IPS-20b (cell line): ENCODE results near the gene KRTCAP2.
A peak's percentile ranks its signal among the peaks of the same experiment; 100 is the strongest.

Experiments
- H3K27ac ChIP-seq: one replicate; pipeline ENCODE4 v1.5.1; 2013; ENCODE audit warnings: low read length
- H3K27me3 ChIP-seq: 2 replicates; pipeline ENCODE4 v1.6.1; 2013; ENCODE audit warnings: mild to moderate bottlenecking, low read length, inconsistent platforms; ENCODE audit not compliant: insufficient read depth
- H3K36me3 ChIP-seq: 2 replicates; pipeline ENCODE4 v1.6.1; 2013; ENCODE audit warnings: low read depth, mild to moderate bottlenecking, inconsistent platforms, low read length, moderate library complexity; ENCODE audit not compliant: insufficient read depth
- H3K4me1 ChIP-seq: 2 replicates; pipeline ENCODE4 v1.6.1; 2013; ENCODE audit warnings: mild to moderate bottlenecking, control low read depth, inconsistent platforms, low read length, moderate library complexity; ENCODE audit not compliant: insufficient read depth
- H3K4me3 ChIP-seq: 2 replicates; pipeline ENCODE4 v1.5.1; 2013; ENCODE audit warnings: mild to moderate bottlenecking, low read length, inconsistent platforms
- H3K9ac ChIP-seq: 2 replicates; pipeline ENCODE4 v1.6.1; 2013; ENCODE audit warnings: low read depth, mild to moderate bottlenecking, inconsistent platforms, low read length, moderate library complexity
- H3K9me3 ChIP-seq: 2 replicates; pipeline ENCODE4 v1.6.1; 2013; ENCODE audit warnings: mild to moderate bottlenecking, low read depth, low read length, inconsistent platforms; ENCODE audit not compliant: insufficient read depth

The KRTCAP2 gene

GRCh38 chr1:155133799-155134281 is 39.3 kb downstream of the KRTCAP2 start:
- Histone ChIP-seq H3K4me1 (peaks cover 17% of the 10 kb centered on the region), H3K9me3 (no peaks in the 10 kb centered on the region)

DNA sequence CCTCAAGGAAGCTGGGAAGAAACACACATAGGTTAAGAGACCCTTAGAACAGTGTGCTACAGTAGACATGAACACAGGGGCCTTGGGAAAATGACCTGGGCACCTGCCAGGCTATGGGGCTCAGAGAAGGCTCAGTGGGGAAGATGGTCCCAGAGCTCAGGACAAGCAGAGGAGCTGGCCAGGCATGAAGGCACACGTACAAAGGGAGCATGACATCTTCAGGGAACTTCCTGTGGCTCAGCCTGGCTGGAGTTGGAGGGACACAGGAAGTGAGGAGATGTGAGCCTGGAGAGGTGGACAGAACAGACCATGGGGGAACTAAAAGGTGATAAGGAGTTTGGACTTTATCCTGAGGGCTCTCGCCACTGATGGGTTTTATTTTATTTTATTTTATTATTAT is 41.2 kb downstream of the KRTCAP2 start:
- no peak overlapping the region for H3K4me3 ChIP-seq
- H3K36me3 ChIP-seq = peaks cover 6% of the 10 kb centered on the region
- H3K9ac ChIP-seq = no peak overlapping the region
- peaks cover 49% of the 10 kb centered on the region for H3K27me3 ChIP-seq
- no peak overlapping the region for H3K27ac ChIP-seq
- H3K4me1 ChIP-seq = peaks cover 28% of the 10 kb centered on the region
- no peaks in the 10 kb centered on the region for H3K9me3 ChIP-seq

More at GRCh38 chr1:155133799-155134281, 39.3 kb downstream of the KRTCAP2 start:
- no peak overlapping the region for H3K27ac ChIP-seq
- peaks cover 14% of the 10 kb centered on the region for H3K36me3 ChIP-seq
- no peak overlapping the region for H3K4me3 ChIP-seq
- H3K27me3 ChIP-seq = peaks cover 29% of the 10 kb centered on the region
- no peak overlapping the region for H3K9ac ChIP-seq

GRCh38 chr1:155131285-155131684 is 41.8 kb downstream of the KRTCAP2 start:
- Histone ChIP-seq H3K4me1 (peaks cover 30% of the 10 kb centered on the region), H3K4me3 (no peak overlapping the region), H3K27ac (no peak overlapping the region), H3K9ac (no peak overlapping the region), H3K36me3 (peaks cover 6% of the 10 kb centered on the region), H3K27me3 (peaks cover 55% of the 10 kb centered on the region), H3K9me3 (no peaks in the 10 kb centered on the region)

- peak overlapping the region; percentile 63; the same call in 1 of the 2 replicates for H3K4me3 ChIP-seq
- H3K9me3 ChIP-seq = no peaks in the 10 kb centered on the region
- peaks cover 6% of the 10 kb centered on the region for H3K36me3 ChIP-seq
- peaks cover 63% of the 10 kb centered on the region for H3K27me3 ChIP-seq
- peaks cover 30% of the 10 kb centered on the region for H3K4me1 ChIP-seq
- H3K27ac ChIP-seq = no peak overlapping the region
- peak overlapping the region; percentile 58; the same call in 1 of the 2 replicates for H3K9ac ChIP-seq
These were observed 42.7 kb downstream of the KRTCAP2 start for GRCh38 chr1:155130272-155131006.

DNA sequence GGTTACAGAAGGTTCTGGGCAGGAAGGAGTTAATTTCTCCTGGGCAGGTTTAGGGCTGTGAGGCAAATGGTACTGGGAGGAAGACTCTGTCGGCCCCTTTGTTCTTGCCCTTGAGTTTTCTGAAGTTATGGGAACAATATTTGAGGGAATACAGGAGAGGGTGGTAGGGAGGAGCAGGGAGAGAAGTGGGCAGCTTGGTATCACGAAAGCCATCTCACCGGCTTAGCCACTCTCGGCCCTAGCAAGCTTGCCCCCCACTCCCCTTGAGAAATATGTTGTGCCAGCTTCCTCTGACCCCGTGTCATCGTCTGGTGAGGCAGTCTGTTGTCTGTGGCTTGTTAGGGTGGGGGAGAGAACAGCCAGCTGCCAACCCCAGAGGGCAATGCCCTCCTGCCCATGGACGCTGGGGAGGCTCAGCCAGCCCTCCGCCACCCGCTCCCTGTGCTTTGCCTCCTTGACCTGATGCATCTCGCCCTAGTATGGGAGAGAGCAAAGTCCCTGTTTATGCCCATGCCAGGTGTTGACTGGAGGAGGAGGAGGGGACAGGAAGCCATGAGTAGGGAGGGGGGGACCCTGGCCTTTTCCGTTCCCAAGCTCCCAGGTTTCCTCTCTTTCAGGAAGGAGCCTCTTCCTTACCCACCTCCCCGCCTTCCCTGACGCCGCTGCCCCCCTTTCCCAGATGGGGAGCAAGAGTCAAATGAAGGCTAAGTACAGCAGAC is 44.2 kb downstream of the KRTCAP2 start:
- H3K27me3 ChIP-seq = peaks cover 79% of the 10 kb centered on the region
- no peak overlapping the region for H3K27ac ChIP-seq

DNA sequence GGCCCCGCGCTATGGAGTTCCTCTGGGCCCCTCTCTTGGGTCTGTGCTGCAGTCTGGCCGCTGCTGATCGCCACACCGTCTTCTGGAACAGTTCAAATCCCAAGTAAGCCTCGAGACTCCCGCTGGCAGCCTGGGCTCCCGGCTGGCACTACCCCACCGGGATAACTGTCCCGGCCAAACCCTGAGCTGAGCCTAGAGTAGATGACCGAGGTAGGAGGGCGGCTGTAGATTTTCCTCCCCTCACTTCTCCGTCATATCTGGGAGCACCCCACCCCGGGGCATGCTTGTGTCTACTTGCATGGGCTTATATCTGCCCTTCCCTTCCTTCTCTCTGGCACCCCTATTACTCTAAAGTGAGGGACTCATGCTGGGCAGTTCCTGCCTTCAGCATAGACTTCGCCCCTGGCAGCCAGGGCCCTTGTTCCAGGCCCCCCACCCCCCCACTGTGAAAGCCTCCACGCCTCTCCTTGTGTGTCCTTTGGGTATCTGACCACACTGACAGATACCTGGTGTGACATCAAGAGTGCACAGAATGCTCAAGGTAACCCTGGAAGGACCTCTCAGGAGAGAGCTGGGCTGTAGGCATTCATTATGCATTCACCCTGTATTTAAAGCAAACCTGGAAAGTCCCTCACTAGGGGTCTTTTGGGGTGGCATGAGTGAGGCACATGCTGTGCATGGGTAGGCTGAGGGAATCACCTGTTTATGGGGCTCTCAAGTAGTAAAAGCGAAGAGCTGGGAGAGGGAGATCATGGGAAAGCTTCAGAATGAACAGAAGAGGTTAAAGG is 44.9 kb downstream of the KRTCAP2 start:
- no peak overlapping the region for H3K27ac ChIP-seq
- peak overlapping the region; percentile 63 for H3K4me3 ChIP-seq
- H3K4me1 ChIP-seq = peaks cover 39% of the 10 kb centered on the region
- no peaks in the 10 kb centered on the region for H3K9me3 ChIP-seq
- peaks cover 6% of the 10 kb centered on the region for H3K36me3 ChIP-seq
- peaks cover 84% of the 10 kb centered on the region for H3K27me3 ChIP-seq
- no peak overlapping the region for H3K9ac ChIP-seq

More for the DNA sequence above, 44.2 kb downstream of the KRTCAP2 start:
- Histone ChIP-seq H3K4me1 (peaks cover 39% of the 10 kb centered on the region), H3K36me3 (peaks cover 6% of the 10 kb centered on the region), H3K9ac (peak overlapping the region; percentile 36; the same call in 1 of the 2 replicates), H3K4me3 (peak overlapping the region; percentile 63), H3K9me3 (no peaks in the 10 kb centered on the region)

DNA sequence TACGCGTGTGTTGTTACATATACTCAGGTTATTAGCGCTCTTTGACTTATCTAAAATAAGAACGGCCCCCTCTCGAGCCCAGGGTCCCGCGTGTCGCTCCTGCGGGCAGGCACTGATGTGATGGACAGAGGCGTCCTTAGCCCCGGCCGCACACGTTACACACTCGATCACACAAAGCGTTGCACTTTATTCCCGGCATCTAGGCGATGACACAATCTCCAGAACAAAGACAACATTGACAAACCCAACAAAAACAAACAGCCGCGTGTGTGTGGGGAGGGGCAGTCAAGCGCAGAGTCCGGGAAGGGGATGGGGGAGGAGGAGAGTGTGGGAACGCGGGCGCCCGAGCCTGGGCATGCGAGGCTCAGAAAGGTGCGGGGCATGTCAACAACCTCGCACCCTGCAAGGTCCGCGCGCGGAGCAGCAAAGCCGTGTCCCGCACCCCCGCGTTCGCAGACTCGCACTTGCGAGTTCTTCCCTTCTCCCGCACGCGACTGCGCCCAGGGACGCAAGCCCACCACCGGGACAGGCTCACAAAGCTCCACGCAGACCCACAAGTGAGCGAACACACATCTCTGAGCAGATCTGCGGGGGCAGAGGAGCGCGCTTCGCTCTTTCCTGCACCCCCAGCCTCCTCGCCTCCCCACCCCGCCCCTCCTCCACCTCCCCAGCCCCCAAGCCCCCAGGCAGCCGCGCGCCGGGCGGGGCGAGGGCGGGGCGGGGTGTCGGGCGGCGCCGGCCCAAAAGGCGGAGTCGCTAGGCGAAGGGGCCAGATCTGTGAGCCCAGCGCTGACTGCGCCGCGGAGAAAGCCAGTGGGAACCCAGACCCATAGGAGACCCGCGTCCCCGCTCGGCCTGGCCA is 45.8 kb downstream of the KRTCAP2 start, which contains the start of gene EFNA1:
Gene EFNA1, plus strand, starts transcription at position 772 of the 862 bp plus-strand sequence. CDS start 102 bp downstream, outside the sequence.
- Histone ChIP-seq H3K27ac (no peak within 1 kb of the TSS), H3K4me1 (peaks cover 39% of the 10 kb centered on the region), H3K9ac (peak within 1 kb of the TSS; percentile 36; the same call in 1 of the 2 replicates), H3K36me3 (peaks cover 6% of the 10 kb centered on the region), H3K9me3 (no peaks in the 10 kb centered on the region), H3K27me3 (peaks cover 93% of the 10 kb centered on the region), H3K4me3 (peak within 1 kb of the TSS; percentile 63)

DNA sequence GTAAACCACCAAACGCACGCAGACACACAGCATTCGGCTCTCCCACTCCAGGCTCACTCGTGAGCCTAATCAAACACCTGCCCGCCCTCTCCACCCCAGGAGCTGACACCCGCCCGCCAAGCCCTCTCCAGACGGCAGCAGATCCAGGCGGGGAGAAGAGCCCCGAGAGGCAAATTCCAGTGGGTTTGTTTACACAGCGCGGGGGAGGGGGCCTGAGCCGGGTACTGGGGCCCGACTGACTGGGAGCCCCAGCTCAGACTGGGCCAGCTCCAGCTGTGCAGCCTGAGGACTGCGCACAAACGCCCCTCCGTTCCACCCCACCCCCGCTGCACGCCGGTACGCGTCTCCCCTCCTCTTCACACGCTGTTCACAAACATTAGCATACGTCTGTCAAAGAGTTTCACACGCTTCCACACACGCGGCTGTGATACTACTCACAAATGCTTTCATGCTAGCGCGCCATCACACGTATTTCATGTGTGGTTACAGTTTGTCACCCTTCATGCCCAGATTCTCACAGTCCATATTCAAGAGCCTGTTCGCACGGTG is 46.5 kb downstream of the KRTCAP2 start:
- Histone ChIP-seq H3K27me3 (peaks cover 95% of the 10 kb centered on the region), H3K9ac (no peak overlapping the region), H3K27ac (no peak overlapping the region), H3K9me3 (no peaks in the 10 kb centered on the region), H3K4me3 (peak overlapping the region; percentile 63), H3K4me1 (peaks cover 39% of the 10 kb centered on the region), H3K36me3 (peaks cover 2% of the 10 kb centered on the region)

- peak overlapping the region; percentile 63; the same call in 1 of the 2 replicates for H3K4me3 ChIP-seq
- no peaks in the 10 kb centered on the region; the same call in 1 of the 2 replicates for H3K36me3 ChIP-seq
- H3K4me1 ChIP-seq = peaks cover 39% of the 10 kb centered on the region
- H3K27me3 ChIP-seq = peaks cover 89% of the 10 kb centered on the region
- H3K9ac ChIP-seq = no peak overlapping the region
- no peaks in the 10 kb centered on the region for H3K9me3 ChIP-seq
- H3K27ac ChIP-seq = no peak overlapping the region
These were observed 47.1 kb downstream of the KRTCAP2 start for GRCh38 chr1:155125946-155126555.

DNA sequence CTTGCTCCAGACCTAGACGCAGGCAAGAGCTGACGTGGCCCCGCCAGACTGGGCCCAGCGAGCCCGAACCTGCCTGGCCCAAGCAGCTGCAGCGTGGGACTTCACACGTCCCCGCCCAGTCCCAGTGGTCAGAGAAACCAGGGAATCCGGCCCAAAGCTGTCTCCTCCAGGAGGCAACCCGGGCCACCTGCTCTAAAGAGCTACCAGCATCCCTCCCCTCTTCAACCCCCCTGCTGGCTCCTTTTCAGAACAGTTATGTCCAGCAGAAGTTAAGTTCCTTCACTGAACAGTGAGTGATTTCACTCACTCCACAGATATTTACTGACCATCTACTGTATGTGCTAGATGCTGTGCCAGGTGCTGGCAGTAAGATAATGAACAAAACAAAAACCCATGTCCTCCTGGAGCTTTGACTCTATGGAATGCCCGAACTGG is 47.6 kb downstream of the KRTCAP2 start:
- H3K9ac ChIP-seq = no peak overlapping the region

More for the DNA sequence above, 47.6 kb downstream of the KRTCAP2 start:
- no peaks in the 10 kb centered on the region for H3K36me3 ChIP-seq
- H3K27me3 ChIP-seq = peaks cover 87% of the 10 kb centered on the region
- peak overlapping the region; percentile 63; the same call in 1 of the 2 replicates for H3K4me3 ChIP-seq
- H3K27ac ChIP-seq = no peak overlapping the region
- peaks cover 35% of the 10 kb centered on the region for H3K4me1 ChIP-seq
- no peaks in the 10 kb centered on the region for H3K9me3 ChIP-seq
